Measurements from ENCODE around the gene KRT74.

KRT74 gene

DNA sequence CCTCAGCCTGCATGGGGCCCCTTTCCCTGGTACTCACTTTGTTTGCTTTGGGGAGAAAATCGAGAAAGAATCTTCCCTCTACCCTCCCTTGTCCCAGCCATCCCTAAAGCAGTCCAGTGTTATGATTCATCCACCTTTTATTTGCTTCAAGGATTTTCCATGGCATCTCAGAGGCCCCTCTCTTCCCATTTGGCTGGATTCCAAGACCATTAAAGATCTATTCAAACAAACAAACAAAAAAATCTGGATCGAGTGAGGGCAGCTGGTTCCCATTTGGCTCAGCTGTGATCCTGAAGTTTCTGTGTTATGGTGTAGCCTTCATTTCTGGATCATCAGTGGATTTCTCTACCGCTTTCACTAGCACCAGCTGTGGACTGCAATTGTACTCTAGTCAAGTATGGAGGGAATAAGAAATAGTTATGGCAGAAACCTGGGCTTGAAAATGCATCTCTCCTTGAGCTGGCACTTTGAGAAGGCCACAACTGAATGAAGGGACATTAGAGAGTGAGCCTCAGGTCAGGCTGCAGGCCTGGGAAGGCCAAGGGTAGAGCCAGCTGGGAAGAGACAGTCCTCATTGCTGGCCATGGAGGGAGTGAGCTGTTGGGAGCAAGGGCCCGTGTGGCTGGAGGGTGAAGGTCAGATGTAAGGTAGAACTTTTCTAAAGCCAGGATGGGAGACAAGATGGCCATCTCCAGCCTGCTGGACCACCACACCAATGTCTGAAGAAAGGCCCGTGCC is 34.4 kb downstream of the KRT74 start:
- Histone ChIP-seq H3K9ac (ENCODE audit: low read length) (no peak overlapping the region), H2AK5ac (ENCODE audit: low read length) (no peak overlapping the region), H3K56ac (ENCODE audit: low read length) (no peak overlapping the region), H3K79me2 (ENCODE audit: control insufficient read depth, insufficient read depth, low read length) (no peaks in the 10 kb centered on the region), H3K23ac (ENCODE audit: low read length) (no peak overlapping the region), H3K4me1 (ENCODE audit: control insufficient read depth, low read depth, low read length) (no peaks in the 10 kb centered on the region), H3K27ac (ENCODE audit: low read depth, low read length) (no peak overlapping the region), H4K5ac (ENCODE audit: low read length) (no peak overlapping the region), H2BK5ac (ENCODE audit: low read length) (no peak overlapping the region), H3K4ac (ENCODE audit: low read depth, low read length) (no peak overlapping the region), H3K27me3 (ENCODE audit: insufficient read depth, low read length, poor library complexity) (no peaks in the 10 kb centered on the region), H4K8ac (ENCODE audit: low read depth, low read length) (no peak overlapping the region), H2BK120ac (ENCODE audit: low read depth, low read length) (no peak overlapping the region), H3K4me3 (ENCODE audit: low read length) (no peak overlapping the region), H2BK15ac (replicated peaks; ENCODE audit: low read depth) (no peak overlapping the region), H3K4me2 (ENCODE audit: low read length) (no peak overlapping the region), H3K36me3 (ENCODE audit: control insufficient read depth, insufficient read depth, low read length) (no peaks in the 10 kb centered on the region), H3K18ac (ENCODE audit: low read length) (no peak overlapping the region), H3K79me1 (ENCODE audit: low read length) (no peaks in the 10 kb centered on the region)
- no CpG with 5 or more reads among the region's 5 CpGs for WGBS (ENCODE audit: extremely low coverage, insufficient coverage, low lambda C conversion rate)
- no peak for DNase-seq

GRCh38 chr12:52537101-52537500 is 36.5 kb downstream of the KRT74 start:
- Histone ChIP-seq H4K5ac (ENCODE audit: low read length) (no peak overlapping the region), H3K4me3 (ENCODE audit: low read length) (no peak overlapping the region), H2AK5ac (ENCODE audit: low read length) (no peak overlapping the region), H3K4me1 (ENCODE audit: control insufficient read depth, low read depth, low read length) (no peaks in the 10 kb centered on the region), H3K27me3 (ENCODE audit: insufficient read depth, low read length, poor library complexity) (no peaks in the 10 kb centered on the region), H2BK15ac (replicated peaks; ENCODE audit: low read depth) (no peak overlapping the region), H3K23ac (ENCODE audit: low read length) (no peak overlapping the region), H3K79me2 (ENCODE audit: control insufficient read depth, insufficient read depth, low read length) (no peaks in the 10 kb centered on the region), H3K4me2 (ENCODE audit: low read length) (no peak overlapping the region), H3K27ac (ENCODE audit: low read depth, low read length) (no peak overlapping the region), H3K9ac (ENCODE audit: low read length) (no peak overlapping the region), H3K79me1 (ENCODE audit: low read length) (no peaks in the 10 kb centered on the region), H3K4ac (ENCODE audit: low read depth, low read length) (no peak overlapping the region), H3K18ac (ENCODE audit: low read length) (no peak overlapping the region), H3K56ac (ENCODE audit: low read length) (no peak overlapping the region), H4K8ac (ENCODE audit: low read depth, low read length) (no peak overlapping the region), H3K36me3 (ENCODE audit: control insufficient read depth, insufficient read depth, low read length) (no peaks in the 10 kb centered on the region), H2BK120ac (ENCODE audit: low read depth, low read length) (no peak overlapping the region), H2BK5ac (ENCODE audit: low read length) (no peak overlapping the region)
- no CpG with 5 or more reads among the region's 3 CpGs for WGBS (ENCODE audit: extremely low coverage, insufficient coverage, low lambda C conversion rate)
- no peak for DNase-seq

GRCh38 chr12:52535574-52535973 is 38.1 kb downstream of the KRT74 start:
- no peak overlapping the region for H4K5ac ChIP-seq (ENCODE audit: low read length)
- no peaks in the 10 kb centered on the region for H3K79me2 ChIP-seq (ENCODE audit: control insufficient read depth, insufficient read depth, low read length)
- no peak overlapping the region for H3K4me2 ChIP-seq (ENCODE audit: low read length)
- H2BK15ac ChIP-seq (replicated peaks; ENCODE audit: low read depth): no peak overlapping the region
- no peak overlapping the region for H3K4ac ChIP-seq (ENCODE audit: low read depth, low read length)
- no peak overlapping the region for H3K4me3 ChIP-seq (ENCODE audit: low read length)
- no peak overlapping the region for H2AK5ac ChIP-seq (ENCODE audit: low read length)
- no peak overlapping the region for H3K27ac ChIP-seq (ENCODE audit: low read depth, low read length)
- H2BK5ac ChIP-seq (ENCODE audit: low read length): no peak overlapping the region
- H3K36me3 ChIP-seq (ENCODE audit: control insufficient read depth, insufficient read depth, low read length): no peaks in the 10 kb centered on the region
- H3K18ac ChIP-seq (ENCODE audit: low read length): no peak overlapping the region
- H4K8ac ChIP-seq (ENCODE audit: low read depth, low read length): no peak overlapping the region
- no peak for DNase-seq
- H3K4me1 ChIP-seq (ENCODE audit: control insufficient read depth, low read depth, low read length): no peaks in the 10 kb centered on the region
- H3K23ac ChIP-seq (ENCODE audit: low read length): no peak overlapping the region
- no peak overlapping the region for H2BK120ac ChIP-seq (ENCODE audit: low read depth, low read length)
- no peak overlapping the region for H3K56ac ChIP-seq (ENCODE audit: low read length)
- H3K27me3 ChIP-seq (ENCODE audit: insufficient read depth, low read length, poor library complexity): no peaks in the 10 kb centered on the region
- H3K79me1 ChIP-seq (ENCODE audit: low read length): no peaks in the 10 kb centered on the region
- WGBS (ENCODE audit: extremely low coverage, insufficient coverage, low lambda C conversion rate): no CpG with 5 or more reads among the region's 1 CpG
- H3K9ac ChIP-seq (ENCODE audit: low read length): no peak overlapping the region

DNA sequence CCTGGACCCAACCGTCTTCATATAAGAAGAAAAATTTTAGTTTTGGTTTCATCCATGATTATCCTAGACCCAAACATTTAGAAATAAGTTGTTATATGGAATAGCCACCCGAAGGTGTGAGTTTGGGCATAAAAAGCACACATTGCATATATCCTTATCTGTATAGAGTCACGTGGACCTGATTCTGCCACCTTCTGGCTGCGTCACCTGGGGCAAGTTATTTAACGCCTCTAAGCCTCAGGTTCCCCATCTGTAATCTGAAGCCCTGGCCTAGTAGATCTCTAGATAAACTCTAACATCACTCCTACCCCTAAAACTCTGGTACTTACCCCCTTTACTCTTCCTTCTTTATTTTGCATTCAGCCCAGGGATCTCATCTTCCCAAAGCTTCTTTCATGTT is 39.2 kb downstream of the KRT74 start:
- no peak overlapping the region for H3K4me3 ChIP-seq (ENCODE audit: low read length)
- H2AK5ac ChIP-seq (ENCODE audit: low read length): no peak overlapping the region
- H3K9ac ChIP-seq (ENCODE audit: low read length): no peak overlapping the region
- H4K8ac ChIP-seq (ENCODE audit: low read depth, low read length): no peak overlapping the region
- no peak for DNase-seq
- H3K23ac ChIP-seq (ENCODE audit: low read length): no peak overlapping the region
- no peak overlapping the region for H3K4me2 ChIP-seq (ENCODE audit: low read length)
- H3K79me2 ChIP-seq (ENCODE audit: control insufficient read depth, insufficient read depth, low read length): no peaks in the 10 kb centered on the region
- H3K4me1 ChIP-seq (ENCODE audit: control insufficient read depth, low read depth, low read length): no peaks in the 10 kb centered on the region
- H3K56ac ChIP-seq (ENCODE audit: low read length): no peak overlapping the region
- no peaks in the 10 kb centered on the region for H3K27me3 ChIP-seq (ENCODE audit: insufficient read depth, low read length, poor library complexity)
- no peaks in the 10 kb centered on the region for H3K79me1 ChIP-seq (ENCODE audit: low read length)
- no peak overlapping the region for H2BK120ac ChIP-seq (ENCODE audit: low read depth, low read length)
- H3K4ac ChIP-seq (ENCODE audit: low read depth, low read length): no peak overlapping the region
- H4K5ac ChIP-seq (ENCODE audit: low read length): no peak overlapping the region
- no peak overlapping the region for H2BK15ac ChIP-seq (replicated peaks; ENCODE audit: low read depth)
- H2BK5ac ChIP-seq (ENCODE audit: low read length): no peak overlapping the region
- no peaks in the 10 kb centered on the region for H3K36me3 ChIP-seq (ENCODE audit: control insufficient read depth, insufficient read depth, low read length)
- H3K18ac ChIP-seq (ENCODE audit: low read length): no peak overlapping the region
- no CpG with 5 or more reads among the region's 5 CpGs for WGBS (ENCODE audit: extremely low coverage, insufficient coverage, low lambda C conversion rate)
- H3K27ac ChIP-seq (ENCODE audit: low read depth, low read length): no peak overlapping the region

GRCh38 chr12:52533686-52534470 is 39.8 kb downstream of the KRT74 start:
- no peak overlapping the region for H4K8ac ChIP-seq (ENCODE audit: low read depth, low read length)
- H3K79me2 ChIP-seq (ENCODE audit: control insufficient read depth, insufficient read depth, low read length): no peaks in the 10 kb centered on the region
- H3K36me3 ChIP-seq (ENCODE audit: control insufficient read depth, insufficient read depth, low read length): no peaks in the 10 kb centered on the region
- no peak overlapping the region for H3K56ac ChIP-seq (ENCODE audit: low read length)
- H3K27ac ChIP-seq (ENCODE audit: low read depth, low read length): no peak overlapping the region
- no peak overlapping the region for H3K4me3 ChIP-seq (ENCODE audit: low read length)
- H2BK120ac ChIP-seq (ENCODE audit: low read depth, low read length): no peak overlapping the region
- no peak overlapping the region for H2BK15ac ChIP-seq (replicated peaks; ENCODE audit: low read depth)
- no peak overlapping the region for H2AK5ac ChIP-seq (ENCODE audit: low read length)
- H3K18ac ChIP-seq (ENCODE audit: low read length): no peak overlapping the region
- H3K9ac ChIP-seq (ENCODE audit: low read length): no peak overlapping the region
- no peak overlapping the region for H3K4ac ChIP-seq (ENCODE audit: low read depth, low read length)
- H3K4me2 ChIP-seq (ENCODE audit: low read length): no peak overlapping the region
- H2BK5ac ChIP-seq (ENCODE audit: low read length): no peak overlapping the region
- no CpG with 5 or more reads among the region's 10 CpGs for WGBS (ENCODE audit: extremely low coverage, insufficient coverage, low lambda C conversion rate)
- H3K4me1 ChIP-seq (ENCODE audit: control insufficient read depth, low read depth, low read length): no peaks in the 10 kb centered on the region
- no peaks in the 10 kb centered on the region for H3K27me3 ChIP-seq (ENCODE audit: insufficient read depth, low read length, poor library complexity)
- no peak overlapping the region for H3K23ac ChIP-seq (ENCODE audit: low read length)
- no peaks in the 10 kb centered on the region for H3K79me1 ChIP-seq (ENCODE audit: low read length)
- H4K5ac ChIP-seq (ENCODE audit: low read length): no peak overlapping the region
- DNase-seq: no peak

Data from mesendoderm (in vitro differentiated cells).